ENCODE results near the gene KCNIP1.

The KCNIP1 gene

GRCh38 chr5:170480260-170480659 is 23.6 kb upstream of the KCNIP1 start:
- no peak for DNase-seq (ENCODE audit: low read depth, low spot score)

GRCh38 chr5:170481849-170482248 is 22.0 kb upstream of the KCNIP1 start:
- no peak overlapping the region for H3K4me3 ChIP-seq (ENCODE audit: low read length)
- DNase-seq (ENCODE audit: low read depth, low spot score) = no peak

More at GRCh38 chr5:170480260-170480659, 23.6 kb upstream of the KCNIP1 start:
- no peak overlapping the region for H3K4me3 ChIP-seq (ENCODE audit: low read length)

- H3K4me3 ChIP-seq (ENCODE audit: low read length) = no peak overlapping the region
Measured at GRCh38 chr5:170482511-170482910, 21.3 kb upstream of the KCNIP1 start.

GRCh38 chr5:170483701-170484458 is 19.9 kb upstream of the KCNIP1 start:
- H3K4me3 ChIP-seq (ENCODE audit: low read length) = no peak overlapping the region
- DNase-seq (ENCODE audit: low read depth, low spot score) = no peak

More at GRCh38 chr5:170482511-170482910, 21.3 kb upstream of the KCNIP1 start:
- no peak for DNase-seq (ENCODE audit: low read depth, low spot score)

GRCh38 chr5:170484459-170484831 is 19.4 kb upstream of the KCNIP1 start:
- no peak for DNase-seq (ENCODE audit: low read depth, low spot score)
- H3K4me3 ChIP-seq (ENCODE audit: low read length) = no peak overlapping the region

GRCh38 chr5:170484847-170485615 is 18.8 kb upstream of the KCNIP1 start:
- DNase-seq (ENCODE audit: low read depth, low spot score) = no peak
- H3K4me3 ChIP-seq (ENCODE audit: low read length) = no peak overlapping the region

GRCh38 chr5:170485616-170485911 is 18.3 kb upstream of the KCNIP1 start:
- DNase-seq (ENCODE audit: low read depth, low spot score) = no peak
- no peak overlapping the region for H3K4me3 ChIP-seq (ENCODE audit: low read length)

- no peak overlapping the region for H3K4me3 ChIP-seq (ENCODE audit: low read length)
- no peak for DNase-seq (ENCODE audit: low read depth, low spot score)
Measured at GRCh38 chr5:170486371-170486770, 17.4 kb upstream of the KCNIP1 start.

- H3K4me3 ChIP-seq (ENCODE audit: low read length) = no peak overlapping the region
- no peak for DNase-seq (ENCODE audit: low read depth, low spot score)
Measured at GRCh38 chr5:170488570-170488969, 15.2 kb upstream of the KCNIP1 start.

- DNase-seq (ENCODE audit: low read depth, low spot score) = no peak
- H3K4me3 ChIP-seq (ENCODE audit: low read length) = no peak overlapping the region
Measured at GRCh38 chr5:170489199-170489598, 14.6 kb upstream of the KCNIP1 start.

- DNase-seq (ENCODE audit: low read depth, low spot score) = no peak
- no peak overlapping the region for H3K4me3 ChIP-seq (ENCODE audit: low read length)
Measured at GRCh38 chr5:170490381-170490780, 13.4 kb upstream of the KCNIP1 start.

GRCh38 chr5:170491479-170491878 is 12.3 kb upstream of the KCNIP1 start:
- DNase-seq (ENCODE audit: low read depth, low spot score) = no peak
- no peak overlapping the region for H3K4me3 ChIP-seq (ENCODE audit: low read length)

- no peak overlapping the region for H3K4me3 ChIP-seq (ENCODE audit: low read length)
- DNase-seq (ENCODE audit: low read depth, low spot score) = no peak
Measured at GRCh38 chr5:170493028-170493820, 10.6 kb upstream of the KCNIP1 start.

- H3K4me3 ChIP-seq (ENCODE audit: low read length) = no peak overlapping the region
- no peak for DNase-seq (ENCODE audit: low read depth, low spot score)
Measured at GRCh38 chr5:170494041-170494440, 9.8 kb upstream of the KCNIP1 start.

- no peak overlapping the region for H3K4me3 ChIP-seq (ENCODE audit: low read length)
- DNase-seq (ENCODE audit: low read depth, low spot score) = no peak
Measured at GRCh38 chr5:170495825-170496661, 7.8 kb upstream of the KCNIP1 start.

- DNase-seq (ENCODE audit: low read depth, low spot score) = no peak
- no peak overlapping the region for H3K4me3 ChIP-seq (ENCODE audit: low read length)
Measured at GRCh38 chr5:170496662-170497028, 7.2 kb upstream of the KCNIP1 start.

GRCh38 chr5:170497311-170498038 is 6.3 kb upstream of the KCNIP1 start:
- DNase-seq (ENCODE audit: low read depth, low spot score) = no peak
- no peak overlapping the region for H3K4me3 ChIP-seq (ENCODE audit: low read length)

GRCh38 chr5:170498811-170499351 is 4.9 kb upstream of the KCNIP1 start:
- no peak for DNase-seq (ENCODE audit: low read depth, low spot score)
- no peak overlapping the region for H3K4me3 ChIP-seq (ENCODE audit: low read length)

Data from Jurkat, Clone E6-1 (cell line).